NCI-H2081 treated with DMSO at 0.1 percent for 48 hours (cell line): ENCODE measurements around the gene RECQL.
"Not testable (repeated sequence)": the region's sequence is repeated elsewhere in the genome, so short reads cannot be mapped to it uniquely, and the experiment has no call there.

ENCODE experiments used
- DNase-seq: peaks from one replicate; lab custom pipeline; 2025; lab: John Stamatoyannopoulos, UW

The RECQL gene

DNA sequence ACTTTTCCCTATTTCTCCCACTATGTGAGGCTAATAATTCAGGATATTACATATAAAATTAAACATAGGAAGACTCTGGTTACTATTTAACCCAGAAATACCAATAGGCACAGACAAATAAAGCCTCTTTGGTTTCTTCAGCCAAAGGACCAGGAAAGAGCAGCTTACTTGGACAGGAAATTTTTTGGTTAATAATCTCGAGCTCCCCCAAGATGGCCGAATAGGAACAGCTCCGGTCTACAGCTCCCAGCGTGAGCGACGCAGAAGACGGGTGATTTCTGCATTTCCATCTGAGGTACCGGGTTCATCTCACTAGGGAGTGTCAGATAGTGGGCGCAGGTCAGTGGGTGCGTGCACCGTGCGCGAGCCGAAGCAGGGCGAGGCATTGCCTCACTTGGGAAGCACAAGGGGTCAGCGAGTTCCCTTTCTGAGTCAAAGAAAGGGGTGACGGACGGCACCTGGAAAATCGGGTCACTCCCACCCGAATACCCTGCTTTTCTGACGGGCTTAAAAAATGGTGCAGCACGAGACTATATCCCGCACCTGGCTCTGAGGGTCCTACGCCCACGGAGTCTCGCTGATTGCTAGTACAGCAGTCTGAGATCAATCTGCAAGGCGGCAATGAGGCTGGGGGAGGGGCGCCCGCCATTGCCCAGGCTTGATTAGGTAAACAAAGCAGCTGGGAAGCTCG is 82.3 kb downstream of the RECQL start:
- not testable (repeated sequence) for DNase-seq
